HG02943 (cell line): Measurements from ENCODE around the gene SYNJ2.

Experiments
- ATAC-seq: cut with Tn5 transposase; IDR thresholded peaks from one replicate; pipeline ENCODE4 v1.9.1; 2021; ENCODE audit warnings: mild to moderate bottlenecking, low read depth, moderate library complexity; ENCODE audit not compliant: unreplicated experiment

SYNJ2 gene

GRCh38 chr6:158053377-158054313, 72.0 kb downstream of the SYNJ2 start:
- ATAC-seq, result no peak

- ATAC-seq, result no peak
Measured at GRCh38 chr6:158056355-158056754, 74.7 kb downstream of the SYNJ2 start.

GRCh38 chr6:158056804-158057203, 75.1 kb downstream of the SYNJ2 start:
- no peak for ATAC-seq

GRCh38 chr6:158057213-158057987, 75.7 kb downstream of the SYNJ2 start:
- no peak for ATAC-seq

GRCh38 chr6:158058171-158058651, 76.5 kb downstream of the SYNJ2 start:
- no peak for ATAC-seq

GRCh38 chr6:158059108-158059507, 77.4 kb downstream of the SYNJ2 start:
- ATAC-seq, result no peak

- no peak for ATAC-seq
Measured at GRCh38 chr6:158060455-158061360, 79.0 kb downstream of the SYNJ2 start.

GRCh38 chr6:158061361-158061708, 79.7 kb downstream of the SYNJ2 start:
- ATAC-seq, result no peak

- ATAC-seq, result no peak
Measured at GRCh38 chr6:158061709-158062461, 80.2 kb downstream of the SYNJ2 start.

- ATAC-seq, result no peak
Measured at GRCh38 chr6:158063736-158064135, 82.1 kb downstream of the SYNJ2 start.

- no peak for ATAC-seq
Measured at GRCh38 chr6:158064725-158065251, 83.1 kb downstream of the SYNJ2 start.

GRCh38 chr6:158066136-158066781, 84.6 kb downstream of the SYNJ2 start:
- ATAC-seq, result no peak

GRCh38 chr6:158067436-158068015, 85.9 kb downstream of the SYNJ2 start:
- no peak for ATAC-seq

- no peak for ATAC-seq
Measured at GRCh38 chr6:158068156-158068892, 86.7 kb downstream of the SYNJ2 start.

- no peak for ATAC-seq
Measured at GRCh38 chr6:158068893-158069799, 87.5 kb downstream of the SYNJ2 start.

GRCh38 chr6:158069800-158070195, 88.1 kb downstream of the SYNJ2 start:
- ATAC-seq, result no peak

GRCh38 chr6:158070513-158070912, 88.8 kb downstream of the SYNJ2 start:
- ATAC-seq, result no peak
